ENCODE results near the gene TBC1D17.

- TF ChIP-seq CTCF (IDR thresholded peaks at IDR 0.05) (no peak), POLR2A (IDR thresholded peaks at IDR 0.05) (no peak)
Measured at GRCh38 chr19:49843265-49843664, 34.2 kb upstream of the TBC1D17 start.
